SK-N-MC (cell line): Measurements from ENCODE around the gene WDR62.
A peak's percentile ranks its signal among the peaks of the same experiment; 100 is the strongest.

ENCODE experiments used
- DNase-seq: peaks from one replicate; pipeline ENCODE4 v3.0.0-alpha.2; 2011; ENCODE audit warnings: low read depth, low spot score
- H3K27ac ChIP-seq: fragments of 200-600 bp; sonication (generic); 2 replicates; pipeline ENCODE4 v1.5.1; 2016; ENCODE audit warnings: mixed run types
- H3K36me3 ChIP-seq: fragments of 200-600 bp; sonication (generic); 2 replicates; pipeline ENCODE4 v1.6.1; 2017; ENCODE audit warnings: antibody characterized with exemption, low read length, mixed read lengths; ENCODE audit not compliant: insufficient read depth
- H3K4me3 ChIP-seq: fragments of 200-600 bp; sonication (generic); 2 replicates; pipeline ENCODE4 v1.5.1; 2016
- H3K9ac ChIP-seq: fragments of 200-600 bp; sonication (generic); 2 replicates; pipeline ENCODE4 v1.8.0; 2017; ENCODE audit warnings: mixed run types, mixed read lengths; ENCODE audit not compliant: insufficient read length
- H3K9me3 ChIP-seq: fragments of 200-600 bp; sonication (generic); 2 replicates; pipeline ENCODE4 v1.6.1; 2017; ENCODE audit warnings: low read depth, mild to moderate bottlenecking, antibody characterized with exemption, low read length, moderate library complexity, mixed read lengths
- EZH2 ChIP-seq: fragments of 200-600 bp; sonication (generic); IDR thresholded peaks from one replicate; pipeline ENCODE4 v1.6.1; 2017; ENCODE audit warnings: antibody characterized with exemption
- FOXP2 ChIP-seq: optimal IDR thresholded peaks from 2 replicates; pipeline ENCODE3; 2011; ENCODE audit warnings: mild to moderate bottlenecking, moderate library complexity; ENCODE audit not compliant: insufficient read depth; ENCODE audit errors: extremely low read length, control extremely low read depth
- POLR2AphosphoS5 ChIP-seq: IDR thresholded peaks from 2 replicates; pipeline ENCODE4 v1.6.1; 2012; ENCODE audit warnings: mild to moderate bottlenecking, low read depth, low read length, borderline replicate concordance

The WDR62 gene

DNA sequence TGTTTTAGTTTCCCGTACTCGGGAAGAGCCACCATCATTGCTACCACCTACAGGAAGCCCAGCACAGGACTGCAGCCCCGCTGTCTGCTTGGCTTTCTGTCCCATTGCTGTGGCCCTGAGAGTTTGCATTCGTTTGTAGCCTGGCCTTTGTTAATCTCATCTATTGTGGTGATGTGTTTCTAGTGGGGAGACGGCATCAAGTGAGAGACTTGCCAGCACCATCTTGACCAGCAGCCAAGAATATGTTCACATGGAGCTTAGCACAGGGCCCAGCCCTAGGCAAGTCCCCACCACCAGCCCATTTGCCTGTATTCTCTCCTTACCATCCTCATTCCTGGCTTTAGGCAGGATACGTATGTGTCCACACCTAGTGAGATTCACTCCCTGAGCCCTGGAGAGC is 39.0 kb downstream of the WDR62 start:
- no peak for DNase-seq
- TF ChIP-seq POLR2AphosphoS5 (no peak), EZH2 (no peak), FOXP2 (no peak)
- H3K9ac ChIP-seq, result no peak overlapping the region
- H3K4me3 ChIP-seq, result no peak overlapping the region
- H3K27ac ChIP-seq, result no peak overlapping the region
- peaks cover 24% of the 10 kb centered on the region; the same call in 1 of the 2 replicates for H3K36me3 ChIP-seq
- H3K9me3 ChIP-seq, result no peaks in the 10 kb centered on the region

DNA sequence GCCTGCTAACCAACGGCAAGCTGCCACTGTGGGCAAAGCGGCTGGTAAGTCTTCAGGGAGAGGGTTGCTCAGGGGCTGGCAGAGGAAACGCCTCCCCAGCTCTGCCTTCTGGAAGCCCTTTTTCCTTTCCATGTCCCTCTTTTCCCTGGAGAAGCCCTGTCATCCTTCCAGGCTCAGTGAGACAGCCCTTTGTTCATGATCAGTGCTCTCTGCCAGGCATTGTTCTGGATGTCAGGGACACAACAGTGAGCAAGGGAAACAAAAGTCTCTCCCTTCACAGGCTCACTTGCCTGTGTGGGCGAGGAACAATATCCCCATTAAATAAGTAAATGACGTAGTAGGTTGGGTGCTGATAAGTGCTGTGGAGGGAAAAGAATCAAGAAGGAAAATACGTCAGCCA is 42.3 kb downstream of the WDR62 start:
- TF ChIP-seq POLR2AphosphoS5 (no peak), EZH2 (no peak), FOXP2 (no peak)
- Histone ChIP-seq H3K9me3 (no peaks in the 10 kb centered on the region), H3K9ac (no peak overlapping the region), H3K36me3 (peaks cover 19% of the 10 kb centered on the region; the same call in 1 of the 2 replicates), H3K27ac (no peak overlapping the region), H3K4me3 (no peak overlapping the region)
- no peak for DNase-seq

DNA sequence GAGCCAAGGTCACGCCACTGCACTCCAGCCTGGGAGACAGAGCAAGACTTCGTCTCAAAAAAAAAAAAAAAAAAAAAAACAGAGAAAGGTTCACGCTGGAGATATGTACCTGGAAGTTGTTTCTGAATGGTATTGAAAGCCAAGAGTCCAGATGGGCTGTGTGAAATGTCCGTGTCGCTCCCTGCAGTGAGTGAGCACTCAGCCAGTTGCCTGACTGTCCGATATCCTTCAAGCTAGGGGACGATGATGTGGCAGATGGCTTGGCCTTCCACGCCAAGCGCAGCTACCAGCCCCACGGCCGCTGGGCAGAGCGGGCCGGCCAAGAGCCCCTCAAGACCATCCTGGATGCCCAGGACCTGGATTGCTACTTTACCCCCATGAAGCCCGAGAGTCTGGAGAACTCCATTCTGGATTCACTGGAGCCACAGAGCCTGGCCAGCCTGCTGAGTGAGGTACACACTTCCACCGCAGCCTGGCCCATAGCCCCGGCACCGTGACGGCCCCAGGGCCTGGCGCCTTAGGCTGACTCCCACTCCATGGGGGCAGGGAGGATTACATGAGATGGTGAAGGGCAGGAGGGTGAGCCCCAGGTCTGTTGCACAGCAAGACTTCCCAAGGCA is 44.6 kb downstream of the WDR62 start:
- H3K9ac ChIP-seq, result no peak overlapping the region
- peaks cover 11% of the 10 kb centered on the region; the same call in 1 of the 2 replicates for H3K36me3 ChIP-seq
- no peaks in the 10 kb centered on the region for H3K9me3 ChIP-seq
- DNase-seq, result no peak
- H3K4me3 ChIP-seq, result no peak overlapping the region
- no peak for TF ChIP-seq EZH2
- no peak for TF ChIP-seq POLR2AphosphoS5
- no peak overlapping the region for H3K27ac ChIP-seq

DNA sequence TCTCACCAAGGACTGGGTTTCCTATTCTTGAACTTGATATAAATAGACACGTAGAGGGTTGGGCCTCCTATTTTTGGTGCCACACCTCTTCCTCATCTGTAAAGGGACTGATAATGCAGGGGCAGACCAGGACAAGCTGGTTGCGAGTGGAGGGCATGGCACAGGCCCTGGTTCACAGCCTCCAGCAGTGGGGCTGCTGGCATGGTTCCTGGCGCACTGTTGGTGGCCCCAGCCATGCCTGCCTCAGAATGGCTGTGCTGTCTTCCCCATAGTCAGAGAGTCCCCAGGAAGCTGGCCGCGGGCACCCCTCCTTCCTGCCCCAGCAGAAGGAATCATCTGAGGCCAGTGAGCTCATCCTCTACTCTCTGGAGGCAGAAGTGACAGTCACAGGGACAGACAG is 45.8 kb downstream of the WDR62 start:
- H3K9ac ChIP-seq, result no peak overlapping the region
- H3K27ac ChIP-seq, result no peak overlapping the region

DNA sequence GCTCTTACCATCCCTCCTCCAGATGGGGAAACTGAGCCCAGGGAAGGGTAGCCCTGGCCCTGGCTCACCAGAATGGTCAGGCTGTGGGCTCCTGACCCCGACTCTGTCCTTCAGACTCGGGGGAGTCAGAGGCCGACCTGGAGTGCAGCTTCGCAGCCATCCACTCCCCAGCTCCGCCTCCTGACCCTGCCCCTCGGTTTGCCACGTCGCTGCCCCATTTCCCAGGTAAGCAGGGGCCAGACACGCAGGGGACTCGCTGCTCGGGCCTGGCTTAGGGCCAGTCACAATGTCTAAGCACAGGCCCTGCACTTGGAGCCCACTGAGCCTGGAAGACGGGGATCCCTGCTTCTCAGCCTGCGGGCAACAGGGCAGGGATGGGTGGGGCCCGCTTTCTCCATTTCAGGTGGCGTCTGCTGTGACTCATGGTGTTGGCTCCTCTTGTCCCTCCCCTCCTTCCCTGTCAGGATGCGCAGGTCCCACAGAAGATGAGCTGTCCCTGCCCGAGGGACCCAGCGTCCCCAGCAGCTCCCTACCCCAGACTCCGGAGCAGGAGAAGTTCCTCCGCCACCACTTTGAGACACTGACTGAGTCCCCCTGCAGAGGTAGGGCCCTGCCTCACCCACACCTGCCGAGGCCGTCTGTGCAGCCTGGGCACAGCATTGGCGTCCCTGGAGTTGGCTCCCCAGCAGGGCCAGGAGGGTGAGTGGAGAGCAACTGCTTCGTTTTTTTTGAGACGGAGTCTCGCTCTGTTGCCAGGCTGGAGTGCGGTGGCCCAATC is 47.0 kb downstream of the WDR62 start:
- no peak for DNase-seq
- Histone ChIP-seq H3K9ac (no peak overlapping the region), H3K9me3 (no peaks in the 10 kb centered on the region), H3K27ac (no peak overlapping the region), H3K4me3 (no peak overlapping the region), H3K36me3 (peaks cover 22% of the 10 kb centered on the region; the same call in 1 of the 2 replicates)
- TF ChIP-seq EZH2 (no peak), POLR2AphosphoS5 (no peak), FOXP2 (no peak)

More for the DNA sequence above, 45.8 kb downstream of the WDR62 start:
- Histone ChIP-seq H3K4me3 (no peak overlapping the region), H3K9me3 (no peaks in the 10 kb centered on the region), H3K36me3 (peaks cover 22% of the 10 kb centered on the region; the same call in 1 of the 2 replicates)
- no peak for DNase-seq
- TF ChIP-seq POLR2AphosphoS5, result no peak
- TF ChIP-seq FOXP2, result no peak
- no peak for TF ChIP-seq EZH2

DNA sequence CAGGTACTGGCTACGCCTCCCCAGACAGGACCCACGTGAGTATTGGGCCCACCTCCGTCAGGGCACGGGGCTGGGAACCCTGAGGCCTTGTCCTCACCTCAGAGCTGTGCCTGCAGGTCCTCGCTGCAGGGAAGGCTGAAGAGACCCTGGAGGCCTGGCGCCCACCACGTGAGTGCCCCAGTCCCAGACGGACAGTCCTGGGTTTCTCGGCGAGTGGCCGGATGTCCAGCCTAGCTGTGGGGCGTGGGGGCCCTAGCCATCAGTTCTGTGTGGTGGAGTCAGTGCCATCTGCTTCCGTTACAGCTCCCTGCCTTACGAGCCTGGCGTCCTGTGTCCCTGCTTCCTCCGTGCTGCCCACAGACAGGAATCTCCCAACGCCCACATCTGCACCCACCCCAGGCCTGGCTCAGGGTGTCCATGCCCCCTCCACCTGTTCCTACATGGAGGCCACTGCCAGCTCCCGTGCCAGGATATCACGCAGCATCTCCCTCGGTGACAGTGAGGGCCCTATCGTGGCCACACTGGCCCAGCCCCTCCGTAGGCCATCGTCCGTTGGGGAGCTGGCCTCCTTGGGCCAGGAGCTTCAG is 48.4 kb downstream of the WDR62 start:
- Histone ChIP-seq H3K9ac (no peak overlapping the region), H3K27ac (no peak overlapping the region), H3K36me3 (peaks cover 17% of the 10 kb centered on the region; the same call in 1 of the 2 replicates), H3K9me3 (no peaks in the 10 kb centered on the region), H3K4me3 (no peak overlapping the region)
- TF ChIP-seq FOXP2 (no peak), EZH2 (no peak), POLR2AphosphoS5 (no peak)
- no peak for DNase-seq

DNA sequence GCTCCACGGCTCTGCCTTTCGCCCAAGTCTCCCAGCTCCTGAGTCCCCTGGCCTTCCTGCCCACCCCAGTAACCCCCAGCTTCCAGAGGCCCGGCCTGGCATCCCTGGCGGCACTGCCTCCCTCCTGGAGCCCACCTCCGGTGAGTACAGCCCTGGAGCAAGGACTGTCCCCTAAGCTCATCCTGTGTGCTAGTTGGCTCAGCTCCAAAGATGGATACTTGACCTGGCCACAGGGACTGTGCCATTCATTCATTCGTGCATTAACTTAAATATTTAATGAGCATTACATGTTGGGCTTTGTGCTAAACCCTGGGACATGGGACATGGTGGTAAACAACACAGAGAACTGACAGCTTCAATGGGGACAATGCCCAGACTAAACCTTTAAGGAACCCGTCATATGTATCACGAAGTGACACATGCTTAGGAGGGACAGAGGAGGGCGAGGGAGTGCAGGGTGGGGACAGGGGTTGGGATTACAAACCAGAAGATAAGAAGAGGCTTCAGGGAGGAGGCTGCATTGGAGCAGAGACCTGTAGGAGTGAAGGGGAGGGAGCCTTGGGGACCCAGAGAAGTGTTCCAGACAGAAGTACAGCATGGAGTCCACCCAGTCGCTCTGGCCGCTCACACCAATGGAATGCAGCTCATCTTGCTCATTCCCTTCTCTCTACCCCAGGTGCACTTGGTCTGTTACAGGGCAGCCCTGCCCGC is 49.3 kb downstream of the WDR62 start:
- Histone ChIP-seq H3K36me3 (peaks cover 17% of the 10 kb centered on the region; the same call in 1 of the 2 replicates), H3K4me3 (no peak overlapping the region), H3K9ac (no peak overlapping the region), H3K27ac (no peak overlapping the region), H3K9me3 (no peaks in the 10 kb centered on the region)
- DNase-seq, result no peak
- TF ChIP-seq POLR2AphosphoS5, result no peak
- no peak for TF ChIP-seq FOXP2
- TF ChIP-seq EZH2, result no peak

DNA sequence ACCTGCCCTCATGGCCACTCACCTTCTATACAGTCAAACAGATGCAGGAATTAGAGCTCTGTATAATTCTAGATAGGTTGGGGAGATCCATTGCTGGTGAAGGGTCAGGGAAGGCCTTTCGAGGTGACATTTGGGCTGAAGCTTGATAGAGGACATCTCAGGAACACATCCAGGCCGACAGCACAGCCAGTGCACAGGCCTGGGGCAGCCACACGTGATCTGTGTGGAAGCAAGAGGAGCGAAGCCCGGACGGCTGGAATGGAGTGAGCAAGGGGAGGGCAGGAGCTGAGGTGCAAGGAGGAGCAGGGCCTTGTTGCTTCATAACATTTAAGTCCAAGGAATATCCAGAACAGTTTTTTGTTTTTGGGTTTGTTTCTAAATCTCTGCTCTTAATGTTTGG is 51.7 kb downstream of the WDR62 start:
- Histone ChIP-seq H3K9me3 (no peaks in the 10 kb centered on the region), H3K36me3 (peaks cover 17% of the 10 kb centered on the region; the same call in 1 of the 2 replicates), H3K4me3 (no peak overlapping the region), H3K9ac (no peak overlapping the region), H3K27ac (0 out of 2 replicates have a peak overlapping the region, but pooled peaks have one; percentile 31)
- DNase-seq, result no peak
- TF ChIP-seq FOXP2 (no peak), POLR2AphosphoS5 (no peak), EZH2 (no peak)
